SIG-M5 treated with dmso at 0.1 percent for 504 hours (cell line): ENCODE data around the gene HIBADH.

Experiments
- DNase-seq: peaks from one replicate; lab custom pipeline; 2025; ENCODE audit not compliant: unreplicated experiment; lab: John Stamatoyannopoulos, UW

The HIBADH gene

GRCh38 chr7:27551803-27552400, 110.8 kb downstream of the HIBADH start:
- no peak for DNase-seq

DNA sequence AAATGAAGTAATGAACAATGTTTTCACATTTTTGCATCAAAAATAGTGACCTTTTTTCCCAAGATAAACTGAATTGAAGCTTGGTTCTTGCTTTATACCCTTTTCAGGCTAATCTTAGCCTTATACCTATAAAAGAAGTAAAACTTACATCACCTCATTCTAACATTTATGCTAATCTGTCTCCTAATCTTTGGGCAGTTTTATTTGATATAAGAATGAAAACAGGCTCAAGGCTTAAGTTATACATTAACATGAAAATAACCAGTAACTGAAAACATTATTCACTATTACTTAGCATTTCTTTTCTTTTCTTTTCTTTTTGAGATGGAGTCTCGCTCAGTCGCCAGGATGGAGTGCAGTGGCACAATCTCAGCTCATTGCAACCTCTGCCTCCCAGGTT, 113.1 kb downstream of the HIBADH start:
- DNase-seq, result no peak

DNA sequence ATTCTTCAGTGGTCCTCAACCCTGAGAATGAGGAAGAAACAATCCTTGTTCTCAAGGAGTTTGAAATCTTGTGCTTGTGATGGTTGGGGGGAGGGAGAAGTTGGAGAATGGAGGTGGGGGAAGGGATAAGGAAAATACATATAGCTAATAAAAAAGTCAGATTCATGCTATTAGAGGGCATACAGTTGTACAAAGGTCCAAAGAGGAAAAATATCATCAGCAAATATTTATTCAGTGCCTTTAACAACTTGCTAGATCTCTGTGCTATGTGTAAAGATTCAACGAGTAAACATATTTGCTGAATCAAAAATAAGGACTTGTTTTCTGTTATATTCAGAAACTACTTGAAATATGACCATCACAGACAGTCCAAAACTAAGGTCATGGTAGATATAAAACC, 114.4 kb downstream of the HIBADH start:
- no peak for DNase-seq

DNA sequence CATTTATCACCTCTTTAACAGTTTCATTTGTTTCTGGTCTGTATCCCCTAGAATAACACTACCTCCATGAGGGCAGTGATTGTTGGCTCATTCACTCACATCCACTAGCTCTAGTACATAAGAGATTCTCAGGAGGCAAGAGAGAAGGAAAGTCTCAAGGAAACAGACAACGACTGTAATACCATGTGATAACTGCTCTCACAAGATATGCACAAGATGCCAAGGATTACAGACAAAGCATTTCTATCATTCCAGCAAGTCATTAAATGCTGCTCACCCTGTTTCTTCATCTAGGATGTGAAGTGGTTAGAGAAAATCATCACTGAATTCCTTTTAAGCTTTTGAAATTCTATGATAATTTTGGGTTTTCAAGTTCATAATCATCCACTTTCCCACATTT, 115.3 kb downstream of the HIBADH start:
- no peak for DNase-seq

DNA sequence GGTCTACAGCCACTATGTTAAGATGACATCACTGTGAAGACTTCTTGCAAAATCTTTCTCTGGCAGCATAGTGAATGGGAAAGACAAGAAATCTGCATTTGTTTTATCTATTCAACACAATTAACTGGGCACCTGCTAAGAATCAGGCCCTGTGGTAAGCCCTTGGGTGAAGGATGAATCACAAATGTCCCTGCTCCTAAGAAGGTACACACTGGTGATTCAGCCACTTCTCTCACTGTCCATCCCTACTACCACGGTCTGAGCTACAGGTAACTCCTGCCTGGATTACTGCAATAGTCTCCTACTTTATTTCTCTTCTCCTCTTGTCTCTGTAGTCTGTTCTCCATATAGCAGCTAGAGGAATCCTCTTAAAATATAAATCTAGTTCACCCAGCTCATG, 116.1 kb downstream of the HIBADH start:
- no peak for DNase-seq

GRCh38 chr7:27535795-27536194, 126.9 kb downstream of the HIBADH start:
- no peak for DNase-seq

- no peak for DNase-seq
These were observed 129.0 kb downstream of the HIBADH start for GRCh38 chr7:27533652-27534081.

GRCh38 chr7:27532314-27532713, 130.4 kb downstream of the HIBADH start:
- no peak for DNase-seq

DNA sequence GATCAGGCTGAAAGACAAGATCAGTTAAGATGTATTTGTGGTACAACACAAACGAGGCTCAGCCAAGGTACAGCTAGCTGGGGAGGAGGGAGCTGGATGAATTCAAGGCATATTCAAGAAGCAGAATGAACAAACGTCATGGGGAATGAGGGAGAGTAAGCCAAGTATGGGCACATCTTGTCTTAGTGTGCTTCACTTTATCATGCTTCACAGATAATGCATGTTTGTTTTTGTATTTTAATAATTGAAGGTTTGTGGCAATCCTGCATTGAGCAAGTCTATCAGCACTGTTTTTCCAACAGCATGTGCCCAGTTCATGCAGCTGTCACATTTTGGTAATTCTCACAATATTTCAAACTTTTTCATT, 135.4 kb downstream of the HIBADH start:
- no peak for DNase-seq

DNA sequence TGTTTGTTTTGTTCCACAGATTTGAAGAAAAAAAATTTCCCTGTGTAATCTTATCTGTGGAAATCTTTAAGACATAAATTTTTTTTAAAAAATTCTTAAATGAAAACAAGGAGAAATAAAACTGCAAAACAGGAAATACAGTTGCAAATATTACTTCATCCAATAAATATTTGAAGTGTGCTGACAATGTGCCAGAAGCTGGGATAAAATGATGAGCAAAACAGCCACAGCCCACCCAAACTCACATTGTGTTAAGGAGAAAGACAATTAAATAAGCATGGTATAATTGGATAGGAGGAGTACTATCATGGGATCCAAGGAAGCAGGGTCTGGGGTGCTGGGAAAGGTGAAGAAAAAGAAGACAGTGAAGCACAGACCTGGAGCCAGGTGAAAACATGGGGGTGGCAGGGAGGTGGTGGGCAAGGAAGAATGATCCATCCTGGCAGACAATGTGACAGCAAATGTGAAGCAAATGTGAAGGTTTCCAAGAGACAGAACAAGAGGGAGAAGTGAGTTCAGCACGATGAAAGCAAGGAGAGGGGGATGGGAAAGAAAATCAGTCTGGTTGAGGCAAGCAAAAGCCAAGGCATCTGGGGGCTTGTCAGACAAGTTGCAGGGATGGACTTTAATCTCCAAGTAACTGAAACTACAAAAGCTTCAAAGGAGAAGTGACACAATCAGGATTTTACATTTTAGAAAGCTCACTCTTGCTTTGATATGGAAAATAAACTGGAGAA, 135.9 kb downstream of the HIBADH start:
- no peak for DNase-seq

DNA sequence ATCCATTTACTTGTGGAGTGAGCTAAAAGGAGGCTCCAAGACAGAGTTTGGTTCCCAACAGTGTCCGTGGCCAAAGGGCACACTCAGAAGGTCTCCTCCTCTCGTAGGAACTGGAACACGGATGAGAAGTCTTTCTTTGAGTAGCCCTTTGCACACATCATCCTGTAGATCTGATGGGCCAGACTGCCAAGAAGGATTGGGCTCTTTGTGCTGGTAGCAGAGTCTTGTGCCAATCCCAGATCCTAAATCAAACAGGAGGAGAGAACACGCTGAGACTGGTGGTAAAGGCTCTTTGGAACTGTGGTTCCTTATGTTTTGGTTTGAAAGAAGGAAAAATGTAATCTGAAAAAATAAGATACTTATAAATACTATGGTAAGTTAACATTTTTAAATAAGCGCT, 136.6 kb downstream of the HIBADH start:
- no peak for DNase-seq

DNA sequence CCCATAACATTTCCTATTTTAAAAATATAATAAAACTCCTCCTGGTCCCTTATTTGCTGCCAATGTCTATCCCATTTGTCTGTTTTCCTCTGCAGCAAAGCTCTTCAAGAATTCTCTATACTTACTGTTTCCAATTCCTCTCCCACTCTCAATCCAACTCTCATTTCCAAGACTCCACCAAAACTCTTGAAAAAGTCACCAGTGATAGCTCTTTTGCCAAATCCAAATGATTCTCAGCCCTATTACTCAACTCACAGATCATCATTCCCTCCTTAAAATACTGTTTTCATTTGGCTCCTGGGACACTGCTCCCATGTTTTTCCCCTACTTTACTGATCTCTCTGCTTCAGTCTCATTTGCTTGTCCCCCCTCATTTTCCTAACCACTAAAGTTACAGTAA, 139.4 kb downstream of the HIBADH start:
- DNase-seq, result no peak

GRCh38 chr7:27522566-27522965, 140.1 kb downstream of the HIBADH start:
- no peak for DNase-seq

DNA sequence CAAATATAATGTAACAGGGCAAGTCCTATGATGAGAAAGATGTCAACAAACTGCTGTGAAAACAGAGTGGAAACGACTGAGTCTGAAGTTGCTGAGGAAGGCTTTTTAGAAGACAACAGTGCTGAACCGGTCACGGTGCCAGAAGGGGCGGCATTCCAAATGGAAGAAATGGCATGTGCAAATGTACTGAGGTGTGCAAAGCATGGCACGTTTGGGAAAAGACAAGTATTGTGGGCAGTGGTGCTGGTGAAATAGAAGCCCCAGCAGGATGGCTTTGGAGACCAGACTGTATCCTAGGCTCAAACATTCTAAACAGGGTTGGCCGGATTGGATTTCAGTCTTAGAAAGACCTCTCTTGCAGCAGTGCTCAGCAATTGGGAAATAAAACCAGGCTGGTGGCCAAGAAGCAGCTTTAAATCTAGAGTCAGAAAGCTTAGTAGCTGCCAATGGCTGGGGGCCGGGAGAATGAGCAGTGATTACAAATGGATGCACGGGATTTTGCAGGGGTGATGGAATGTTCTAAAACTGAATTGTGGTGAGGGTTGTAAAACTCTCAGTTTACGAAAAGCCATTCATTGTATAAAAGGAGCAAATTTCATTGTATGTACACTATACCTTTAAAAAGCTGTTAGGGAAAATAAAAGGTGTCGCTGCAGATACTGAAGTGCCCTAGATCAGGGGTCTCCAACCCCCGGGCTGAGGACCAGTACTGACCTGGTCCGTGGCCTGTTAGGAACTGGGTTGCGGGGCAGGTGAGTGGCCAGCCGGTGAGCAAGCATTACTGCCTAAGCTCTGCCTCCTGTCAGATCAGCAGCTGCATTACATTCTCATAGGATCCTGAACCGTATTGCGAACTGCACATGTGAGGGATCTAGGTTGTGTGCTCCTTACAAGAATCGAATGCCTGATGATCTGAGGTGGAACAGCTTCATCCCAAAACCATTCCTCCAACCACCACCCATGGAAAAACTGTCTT, 141.6 kb downstream of the HIBADH start:
- no peak for DNase-seq

DNA sequence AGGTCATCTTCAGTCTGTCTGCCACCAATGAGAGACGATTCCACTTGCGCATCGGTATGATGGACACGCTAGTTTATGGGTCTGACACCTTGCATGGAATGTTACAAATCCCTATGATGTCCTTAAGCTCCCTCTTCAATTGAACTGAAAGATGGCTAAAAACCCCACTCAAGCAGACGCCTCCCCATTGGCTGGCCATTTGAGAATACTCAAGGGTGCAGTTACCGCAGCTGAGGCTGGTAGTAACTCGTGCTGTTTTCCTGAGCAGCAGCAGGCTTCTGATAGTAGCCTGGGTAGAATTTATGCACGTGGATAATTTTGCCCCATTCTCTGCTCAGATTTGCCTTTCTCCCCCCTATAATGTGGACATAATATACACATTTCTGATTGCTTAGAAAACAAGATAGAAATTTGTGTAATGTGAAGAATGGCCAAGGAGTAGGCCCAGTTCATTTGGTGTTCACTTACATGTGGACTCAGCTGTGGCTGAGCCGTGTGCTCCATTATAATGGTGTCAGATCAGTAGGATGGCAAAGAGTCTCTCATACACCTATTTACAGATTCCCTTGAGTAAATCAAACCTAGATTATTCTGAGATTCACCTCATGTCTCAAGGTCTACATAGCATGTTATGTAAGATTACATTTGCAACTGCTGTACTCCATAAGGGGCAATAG, 142.8 kb downstream of the HIBADH start:
- DNase-seq, result no peak

GRCh38 chr7:27518561-27519350, 143.9 kb downstream of the HIBADH start:
- DNase-seq, result no peak

GRCh38 chr7:27516421-27516820, 146.3 kb downstream of the HIBADH start:
- DNase-seq, result no peak

- no peak for DNase-seq
These were observed 146.8 kb downstream of the HIBADH start for GRCh38 chr7:27515933-27516332.

GRCh38 chr7:27514861-27515260, 147.8 kb downstream of the HIBADH start:
- DNase-seq, result no peak

DNA sequence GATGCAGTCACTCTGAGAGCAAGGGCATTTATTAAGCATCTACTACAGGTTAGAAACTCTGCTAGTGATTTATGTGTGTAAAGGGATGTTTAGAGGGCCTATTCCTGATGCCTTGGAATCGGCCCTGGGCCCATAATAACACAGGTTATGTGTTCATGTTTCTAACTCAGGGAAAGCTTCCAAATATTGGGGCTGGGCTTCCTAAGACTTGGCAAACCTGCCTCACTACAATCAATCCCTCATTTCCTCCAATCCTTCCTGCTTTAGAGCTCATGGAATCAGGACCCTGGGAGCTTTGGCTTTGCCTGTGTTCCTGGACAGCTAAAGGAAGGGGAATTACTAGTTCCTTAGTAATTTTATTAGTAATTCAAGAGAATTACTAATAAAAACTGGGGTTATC, 148.8 kb downstream of the HIBADH start:
- no peak for DNase-seq
